ENCODE measurements around the gene TINCR.

Gene TINCR

GRCh38 chr19:5561559-5561958, 6.2 kb downstream of the TINCR start:
- Histone ChIP-seq H3K27me3 (ENCODE audit: control insufficient read depth in 1 of 2, insufficient read depth in 2 of 2, low read length in 2 of 2) (peaks cover 11 to 12% of the 10 kb centered on the region in 2 donors), H3K36me3 (ENCODE audit: control insufficient read depth in 1 of 2, insufficient read depth in 2 of 2, low read length in 2 of 2) (no peaks in the 10 kb centered on the region), H3K4me1 (ENCODE audit: control insufficient read depth in 1 of 2, insufficient read depth in 2 of 2, low read length in 2 of 2) (no peaks in the 10 kb centered on the region), H3K9ac (ENCODE audit: low read depth in 1 of 2, low read length in 2 of 2) (no peak overlapping the region), H3K4me3 (ENCODE audit: low read depth in 1 of 2, low read length in 2 of 2) (no peak overlapping the region), H3K27ac (ENCODE audit: low read depth, low read length) (no peak overlapping the region), H3K9me3 (ENCODE audit: control insufficient read depth in 1 of 2, low read length in 2 of 2) (peaks cover 4 to 9% of the 10 kb centered on the region in 2 donors)

- no peaks in the 10 kb centered on the region for H3K4me1 ChIP-seq (ENCODE audit: control insufficient read depth in 1 of 2, insufficient read depth in 2 of 2, low read length in 2 of 2)
- no peaks in the 10 kb centered on the region for H3K36me3 ChIP-seq (ENCODE audit: control insufficient read depth in 1 of 2, insufficient read depth in 2 of 2, low read length in 2 of 2)
- no peak overlapping the region for H3K4me3 ChIP-seq (ENCODE audit: low read depth in 1 of 2, low read length in 2 of 2)
- peaks cover 0 to 3% of the 10 kb centered on the region in 2 donors for H3K27me3 ChIP-seq (ENCODE audit: control insufficient read depth in 1 of 2, insufficient read depth in 2 of 2, low read length in 2 of 2)
- no peak overlapping the region for H3K9ac ChIP-seq (ENCODE audit: low read depth in 1 of 2, low read length in 2 of 2)
- H3K27ac ChIP-seq (ENCODE audit: low read depth, low read length): no peak overlapping the region
- H3K9me3 ChIP-seq (ENCODE audit: control insufficient read depth in 1 of 2, low read length in 2 of 2): peaks cover 4 to 9% of the 10 kb centered on the region in 2 donors
These were observed 7.6 kb downstream of the TINCR start for GRCh38 chr19:5560156-5560555.

GRCh38 chr19:5559804-5560133, 8.0 kb downstream of the TINCR start:
- H3K27ac ChIP-seq (ENCODE audit: low read depth, low read length): no peak overlapping the region
- H3K27me3 ChIP-seq (ENCODE audit: control insufficient read depth in 1 of 2, insufficient read depth in 2 of 2, low read length in 2 of 2): no peaks in the 10 kb centered on the region

DNA sequence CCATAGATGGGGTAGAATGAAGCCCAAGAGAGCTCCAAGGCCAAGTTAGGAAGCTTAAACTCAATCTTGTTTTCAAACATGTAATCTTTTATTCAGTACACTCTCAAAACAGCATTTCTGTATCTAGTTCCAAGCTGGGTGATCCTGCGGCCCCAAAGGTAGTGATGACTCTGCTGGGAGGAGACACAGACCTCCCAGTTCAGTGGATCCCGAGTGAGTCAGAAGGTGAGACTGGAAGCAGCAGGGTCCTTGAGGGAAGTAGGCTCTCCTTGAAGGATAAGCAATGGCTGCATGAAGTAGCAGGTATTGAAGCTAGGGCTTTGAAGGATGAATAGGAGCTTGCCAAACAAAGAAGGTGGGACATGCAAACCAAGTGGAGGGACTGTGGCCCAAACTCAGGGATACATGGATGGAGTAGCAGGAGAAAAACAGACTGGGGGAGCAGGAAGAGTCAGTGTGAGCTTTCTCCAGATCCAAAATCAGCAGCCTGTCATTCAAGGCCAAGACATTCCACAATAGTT, 9.6 kb downstream of the TINCR start:
- Histone ChIP-seq H3K4me3 (ENCODE audit: low read depth in 1 of 2, low read length in 2 of 2) (no peak overlapping the region), H3K27ac (ENCODE audit: low read depth, low read length) (no peak overlapping the region), H3K27me3 (ENCODE audit: control insufficient read depth in 1 of 2, insufficient read depth in 2 of 2, low read length in 2 of 2) (no peaks in the 10 kb centered on the region), H3K4me1 (ENCODE audit: control insufficient read depth in 1 of 2, insufficient read depth in 2 of 2, low read length in 2 of 2) (no peaks in the 10 kb centered on the region), H3K9ac (ENCODE audit: low read depth in 1 of 2, low read length in 2 of 2) (no peak overlapping the region), H3K9me3 (ENCODE audit: control insufficient read depth in 1 of 2, low read length in 2 of 2) (peaks cover 4 to 9% of the 10 kb centered on the region in 2 donors), H3K36me3 (ENCODE audit: control insufficient read depth in 1 of 2, insufficient read depth in 2 of 2, low read length in 2 of 2) (no peaks in the 10 kb centered on the region)

More at GRCh38 chr19:5559804-5560133, 8.0 kb downstream of the TINCR start:
- Histone ChIP-seq H3K4me3 (ENCODE audit: low read depth in 1 of 2, low read length in 2 of 2) (no peak overlapping the region), H3K36me3 (ENCODE audit: control insufficient read depth in 1 of 2, insufficient read depth in 2 of 2, low read length in 2 of 2) (no peaks in the 10 kb centered on the region), H3K4me1 (ENCODE audit: control insufficient read depth in 1 of 2, insufficient read depth in 2 of 2, low read length in 2 of 2) (no peaks in the 10 kb centered on the region), H3K9ac (ENCODE audit: low read depth in 1 of 2, low read length in 2 of 2) (no peak overlapping the region), H3K9me3 (ENCODE audit: control insufficient read depth in 1 of 2, low read length in 2 of 2) (peaks cover 4 to 9% of the 10 kb centered on the region in 2 donors)

DNA sequence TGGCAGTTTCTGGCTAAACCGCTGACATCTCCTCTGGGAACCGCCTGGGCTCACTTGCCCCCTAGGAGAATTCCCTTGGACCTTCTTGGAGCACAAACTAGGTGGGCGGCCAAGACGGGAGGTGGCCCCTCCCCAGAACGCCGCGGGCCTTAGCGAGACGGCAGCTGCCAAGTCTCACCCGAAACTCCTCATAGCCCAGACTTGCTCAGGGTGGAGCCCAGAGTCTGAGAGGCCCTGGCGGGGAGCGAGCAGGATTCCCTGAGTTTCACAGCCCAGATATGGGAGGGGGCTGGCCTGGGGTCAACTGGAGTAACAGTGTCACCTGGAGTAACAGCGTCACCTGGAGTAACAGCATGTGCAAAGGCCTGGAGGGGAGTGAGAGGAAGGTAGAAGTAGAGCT, 10.1 kb downstream of the TINCR start:
- Histone ChIP-seq H3K36me3 (ENCODE audit: control insufficient read depth in 1 of 2, insufficient read depth in 2 of 2, low read length in 2 of 2) (no peaks in the 10 kb centered on the region), H3K9ac (ENCODE audit: low read depth in 1 of 2, low read length in 2 of 2) (no peak overlapping the region), H3K27ac (ENCODE audit: low read depth, low read length) (no peak overlapping the region), H3K27me3 (ENCODE audit: control insufficient read depth in 1 of 2, insufficient read depth in 2 of 2, low read length in 2 of 2) (no peaks in the 10 kb centered on the region), H3K4me3 (ENCODE audit: low read depth in 1 of 2, low read length in 2 of 2) (no peak overlapping the region), H3K9me3 (ENCODE audit: control insufficient read depth in 1 of 2, low read length in 2 of 2) (peaks cover 4 to 9% of the 10 kb centered on the region in 2 donors), H3K4me1 (ENCODE audit: control insufficient read depth in 1 of 2, insufficient read depth in 2 of 2, low read length in 2 of 2) (no peaks in the 10 kb centered on the region)

GRCh38 chr19:5554828-5555227, 12.9 kb downstream of the TINCR start:
- H3K27me3 ChIP-seq (ENCODE audit: control insufficient read depth in 1 of 2, insufficient read depth in 2 of 2, low read length in 2 of 2): no peaks in the 10 kb centered on the region
- H3K4me1 ChIP-seq (ENCODE audit: control insufficient read depth in 1 of 2, insufficient read depth in 2 of 2, low read length in 2 of 2): no peaks in the 10 kb centered on the region
- H3K36me3 ChIP-seq (ENCODE audit: control insufficient read depth in 1 of 2, insufficient read depth in 2 of 2, low read length in 2 of 2): no peaks in the 10 kb centered on the region
- no peak overlapping the region for H3K27ac ChIP-seq (ENCODE audit: low read depth, low read length)
- H3K4me3 ChIP-seq (ENCODE audit: low read depth in 1 of 2, low read length in 2 of 2): no peak overlapping the region
- H3K9me3 ChIP-seq (ENCODE audit: control insufficient read depth in 1 of 2, low read length in 2 of 2): no peaks in the 10 kb centered on the region
- H3K9ac ChIP-seq (ENCODE audit: low read depth in 1 of 2, low read length in 2 of 2): no peak overlapping the region

- Histone ChIP-seq H3K36me3 (ENCODE audit: control insufficient read depth in 1 of 2, insufficient read depth in 2 of 2, low read length in 2 of 2) (no peaks in the 10 kb centered on the region), H3K9me3 (ENCODE audit: control insufficient read depth in 1 of 2, low read length in 2 of 2) (no peaks in the 10 kb centered on the region), H3K27me3 (ENCODE audit: control insufficient read depth in 1 of 2, insufficient read depth in 2 of 2, low read length in 2 of 2) (no peaks in the 10 kb centered on the region), H3K9ac (ENCODE audit: low read depth in 1 of 2, low read length in 2 of 2) (no peak overlapping the region), H3K27ac (ENCODE audit: low read depth, low read length) (no peak overlapping the region), H3K4me3 (ENCODE audit: low read depth in 1 of 2, low read length in 2 of 2) (no peak overlapping the region), H3K4me1 (ENCODE audit: control insufficient read depth in 1 of 2, insufficient read depth in 2 of 2, low read length in 2 of 2) (no peaks in the 10 kb centered on the region)
These were observed 13.9 kb downstream of the TINCR start for GRCh38 chr19:5553892-5554291.

- Histone ChIP-seq H3K27me3 (ENCODE audit: control insufficient read depth in 1 of 2, insufficient read depth in 2 of 2, low read length in 2 of 2) (peaks cover 0 to 3% of the 10 kb centered on the region in 2 donors), H3K27ac (ENCODE audit: low read depth, low read length) (no peak overlapping the region), H3K4me1 (ENCODE audit: control insufficient read depth in 1 of 2, insufficient read depth in 2 of 2, low read length in 2 of 2) (no peaks in the 10 kb centered on the region), H3K36me3 (ENCODE audit: control insufficient read depth in 1 of 2, insufficient read depth in 2 of 2, low read length in 2 of 2) (no peaks in the 10 kb centered on the region), H3K9me3 (ENCODE audit: control insufficient read depth in 1 of 2, low read length in 2 of 2) (no peaks in the 10 kb centered on the region), H3K4me3 (ENCODE audit: low read depth in 1 of 2, low read length in 2 of 2) (no peak overlapping the region), H3K9ac (ENCODE audit: low read depth in 1 of 2, low read length in 2 of 2) (no peak overlapping the region)
These were observed 19.9 kb downstream of the TINCR start for GRCh38 chr19:5547881-5548280.

GRCh38 chr19:5545984-5546383, 21.8 kb downstream of the TINCR start:
- Histone ChIP-seq H3K27me3 (ENCODE audit: control insufficient read depth in 1 of 2, insufficient read depth in 2 of 2, low read length in 2 of 2) (peaks cover 0 to 3% of the 10 kb centered on the region in 2 donors), H3K36me3 (ENCODE audit: control insufficient read depth in 1 of 2, insufficient read depth in 2 of 2, low read length in 2 of 2) (no peaks in the 10 kb centered on the region), H3K9ac (ENCODE audit: low read depth in 1 of 2, low read length in 2 of 2) (no peak overlapping the region), H3K9me3 (ENCODE audit: control insufficient read depth in 1 of 2, low read length in 2 of 2) (no peaks in the 10 kb centered on the region), H3K4me3 (ENCODE audit: low read depth in 1 of 2, low read length in 2 of 2) (no peak overlapping the region), H3K4me1 (ENCODE audit: control insufficient read depth in 1 of 2, insufficient read depth in 2 of 2, low read length in 2 of 2) (no peaks in the 10 kb centered on the region), H3K27ac (ENCODE audit: low read depth, low read length) (no peak overlapping the region)

- no peaks in the 10 kb centered on the region for H3K9me3 ChIP-seq (ENCODE audit: control insufficient read depth in 1 of 2, low read length in 2 of 2)
- peaks cover 0 to 3% of the 10 kb centered on the region in 2 donors for H3K27me3 ChIP-seq (ENCODE audit: control insufficient read depth in 1 of 2, insufficient read depth in 2 of 2, low read length in 2 of 2)
- H3K4me3 ChIP-seq (ENCODE audit: low read depth in 1 of 2, low read length in 2 of 2): no peak overlapping the region
- no peak overlapping the region for H3K9ac ChIP-seq (ENCODE audit: low read depth in 1 of 2, low read length in 2 of 2)
- no peaks in the 10 kb centered on the region for H3K36me3 ChIP-seq (ENCODE audit: control insufficient read depth in 1 of 2, insufficient read depth in 2 of 2, low read length in 2 of 2)
- no peaks in the 10 kb centered on the region for H3K4me1 ChIP-seq (ENCODE audit: control insufficient read depth in 1 of 2, insufficient read depth in 2 of 2, low read length in 2 of 2)
- no peak overlapping the region for H3K27ac ChIP-seq (ENCODE audit: low read depth, low read length)
These were observed 22.7 kb downstream of the TINCR start for GRCh38 chr19:5545051-5545450.

DNA sequence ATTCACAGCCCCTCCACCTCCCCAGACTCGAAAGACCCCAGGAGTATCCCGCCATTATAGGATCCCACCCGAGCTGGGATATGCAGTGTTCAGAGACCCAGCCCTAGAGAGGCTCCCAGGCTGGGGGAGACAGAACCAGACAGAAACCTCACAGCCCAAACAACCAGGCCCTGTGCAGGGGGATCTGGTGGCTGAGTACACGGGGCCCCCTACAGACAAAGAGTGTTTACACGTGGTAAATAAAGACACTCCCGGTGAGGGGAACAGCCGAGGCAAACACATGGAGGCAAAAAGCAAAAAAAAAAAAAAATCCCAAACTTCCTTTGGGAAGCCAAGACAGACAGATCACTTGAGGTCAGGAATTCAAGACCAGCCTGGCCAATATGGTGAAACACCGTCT, 25.1 kb downstream of the TINCR start:
- no peak overlapping the region for H3K4me3 ChIP-seq (ENCODE audit: low read depth in 1 of 2, low read length in 2 of 2)
- H3K36me3 ChIP-seq (ENCODE audit: control insufficient read depth in 1 of 2, insufficient read depth in 2 of 2, low read length in 2 of 2): no peaks in the 10 kb centered on the region
- no peaks in the 10 kb centered on the region for H3K9me3 ChIP-seq (ENCODE audit: control insufficient read depth in 1 of 2, low read length in 2 of 2)
- H3K4me1 ChIP-seq (ENCODE audit: control insufficient read depth in 1 of 2, insufficient read depth in 2 of 2, low read length in 2 of 2): no peaks in the 10 kb centered on the region
- H3K27ac ChIP-seq (ENCODE audit: low read depth, low read length): no peak overlapping the region
- H3K27me3 ChIP-seq (ENCODE audit: control insufficient read depth in 1 of 2, insufficient read depth in 2 of 2, low read length in 2 of 2): peaks cover 0 to 6% of the 10 kb centered on the region in 2 donors
- no peak overlapping the region for H3K9ac ChIP-seq (ENCODE audit: low read depth in 1 of 2, low read length in 2 of 2)
